GM18873 (cell line): ENCODE results near the gene PAX2.

ENCODE experiments used
- ATAC-seq: cut with Tn5 transposase; IDR thresholded peaks from one replicate; pipeline ENCODE4 v1.9.1; 2021; ENCODE audit warnings: mild to moderate bottlenecking, moderate library complexity, moderate number of reproducible peaks; ENCODE audit not compliant: unreplicated experiment, low FRiP score

PAX2 gene

GRCh38 chr10:100749309-100750217 is 4.2 kb downstream of the PAX2 start:
- no peak for ATAC-seq

- ATAC-seq, result no peak
These were observed 5.2 kb downstream of the PAX2 start for GRCh38 chr10:100750291-100751210.

DNA sequence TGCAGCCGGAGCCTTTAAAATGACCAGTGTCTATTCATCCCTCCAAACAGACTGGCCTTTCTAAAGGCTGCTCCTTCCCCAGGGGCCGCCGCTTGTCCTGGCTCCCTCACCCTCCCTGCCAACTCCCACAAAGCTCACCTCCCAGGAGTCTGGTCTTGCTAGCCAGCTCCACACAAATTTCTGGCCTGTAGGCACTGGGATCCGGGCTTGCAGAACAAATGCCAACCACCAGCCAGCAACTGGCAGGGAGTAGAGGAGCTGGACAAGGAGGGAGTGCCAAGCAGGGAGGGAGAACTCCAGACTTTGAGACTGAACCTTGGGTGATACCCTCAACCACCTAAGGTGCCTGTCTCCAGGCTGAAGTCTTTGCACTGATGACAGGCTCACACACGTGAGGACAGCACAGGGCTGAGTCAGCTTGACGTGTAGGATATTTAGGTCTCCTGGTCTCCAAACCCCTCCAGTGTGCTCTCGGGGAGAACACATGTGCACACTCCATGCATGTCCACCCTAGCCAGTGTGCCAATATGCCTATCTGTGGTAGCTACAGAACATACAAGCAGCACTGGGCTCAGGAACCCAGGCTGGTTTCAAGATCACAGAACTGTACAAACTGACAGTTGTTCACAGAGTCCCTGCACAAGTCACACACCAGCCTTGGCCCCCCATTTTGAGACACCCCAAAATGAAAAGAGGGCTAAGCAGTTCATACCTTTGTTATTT is 6.0 kb downstream of the PAX2 start:
- ATAC-seq, result no peak

- ATAC-seq, result no peak
These were observed 10.4 kb downstream of the PAX2 start for GRCh38 chr10:100755821-100756220.

DNA sequence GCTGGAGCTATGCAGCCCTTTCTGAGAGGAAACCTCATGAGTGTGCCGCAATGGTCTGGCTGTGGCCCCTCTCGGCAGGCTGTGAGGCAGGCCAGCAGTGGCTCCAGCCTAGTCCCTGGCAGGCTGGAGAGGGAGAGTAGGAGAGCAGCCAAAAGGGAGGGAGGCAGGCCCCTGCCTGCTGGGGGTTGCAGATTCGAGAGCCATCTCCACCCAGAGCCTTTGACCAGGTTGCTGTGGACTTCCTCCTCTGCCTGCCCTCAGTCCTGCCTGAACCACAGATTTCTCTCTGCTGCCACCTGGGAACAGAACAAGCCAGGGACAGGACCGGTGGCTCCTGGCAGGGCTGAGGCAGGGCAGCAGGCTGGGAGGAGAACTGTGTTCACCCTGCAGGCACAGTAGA is 13.9 kb downstream of the PAX2 start:
- no peak for ATAC-seq

GRCh38 chr10:100760726-100761125 is 15.3 kb downstream of the PAX2 start:
- ATAC-seq, result no peak

DNA sequence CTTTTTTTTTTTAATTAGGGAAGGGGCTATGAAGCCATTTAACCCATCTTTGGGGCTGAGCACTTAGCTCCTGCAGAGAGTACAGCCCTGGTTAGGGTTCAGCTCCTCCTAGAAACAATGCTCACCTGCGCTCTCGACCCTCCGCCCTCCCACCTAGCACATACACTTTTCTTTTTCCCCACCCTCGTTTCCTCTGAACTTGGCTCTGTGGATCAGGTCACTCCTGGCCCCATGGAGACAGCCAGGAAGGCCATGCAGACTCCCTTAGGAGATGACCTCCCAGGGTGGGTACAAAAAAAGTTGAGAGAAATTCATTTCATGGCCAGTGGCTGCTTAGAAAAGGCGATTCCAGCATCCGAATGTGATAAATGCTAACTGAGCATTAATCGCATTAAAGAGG is 15.8 kb downstream of the PAX2 start:
- ATAC-seq, result no peak

DNA sequence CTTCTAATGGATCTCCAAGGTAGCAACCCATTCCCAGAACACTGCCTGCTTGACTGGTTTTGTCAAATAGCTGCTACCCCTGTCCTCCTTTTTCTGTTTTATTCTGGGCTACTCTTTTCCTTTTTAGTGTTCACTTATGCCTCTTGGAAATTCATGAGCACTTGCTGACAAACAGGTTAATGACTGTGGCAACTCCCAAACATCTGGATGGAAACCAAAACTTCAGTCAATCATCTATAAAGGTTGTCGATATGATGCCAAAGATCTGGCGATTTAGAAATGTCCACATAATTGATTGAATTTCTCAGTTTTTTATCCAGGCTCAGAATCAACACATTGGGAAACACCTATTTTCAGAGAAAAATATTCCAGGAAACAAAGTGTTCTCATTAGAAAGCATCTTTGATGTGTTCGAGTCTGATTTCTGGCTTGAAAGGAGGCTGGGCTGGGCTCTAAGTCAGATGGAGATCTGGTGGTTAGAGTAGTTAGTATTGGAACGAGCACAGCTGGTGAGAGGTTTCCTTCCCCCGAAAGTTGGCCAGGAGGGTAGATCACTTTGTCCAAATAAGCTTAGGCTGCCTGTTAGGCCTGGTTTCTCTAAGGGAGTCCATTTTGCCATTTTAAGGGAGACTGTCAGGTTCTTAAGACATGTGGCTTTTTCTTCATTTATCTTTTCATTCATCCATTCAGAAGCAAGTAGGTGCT is 17.8 kb downstream of the PAX2 start:
- no peak for ATAC-seq

GRCh38 chr10:100766693-100767421 is 21.5 kb downstream of the PAX2 start:
- no peak for ATAC-seq

GRCh38 chr10:100767422-100767775 is 22.0 kb downstream of the PAX2 start:
- no peak for ATAC-seq

DNA sequence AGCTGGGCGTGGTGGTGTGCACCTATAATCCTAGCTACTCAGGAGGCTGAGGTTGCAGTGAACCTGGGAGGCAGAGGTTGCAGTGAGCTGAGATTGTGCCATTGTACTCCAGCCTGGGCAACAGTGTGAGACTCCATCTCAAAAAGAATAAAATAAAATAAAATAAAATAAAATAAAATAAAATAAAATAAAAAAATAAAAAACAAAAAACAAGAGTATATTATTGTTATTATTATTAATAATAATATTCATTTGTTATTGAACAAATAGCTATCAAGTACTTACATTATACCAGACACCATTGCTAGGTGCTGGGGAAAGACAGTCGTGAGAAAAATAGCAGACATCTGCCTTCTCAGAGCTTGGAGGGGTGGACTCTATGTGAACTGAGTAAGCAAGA is 24.1 kb downstream of the PAX2 start:
- ATAC-seq, result no peak

- no peak for ATAC-seq
These were observed 28.3 kb downstream of the PAX2 start for GRCh38 chr10:100773646-100774045.

GRCh38 chr10:100774223-100774622 is 28.8 kb downstream of the PAX2 start:
- no peak for ATAC-seq

DNA sequence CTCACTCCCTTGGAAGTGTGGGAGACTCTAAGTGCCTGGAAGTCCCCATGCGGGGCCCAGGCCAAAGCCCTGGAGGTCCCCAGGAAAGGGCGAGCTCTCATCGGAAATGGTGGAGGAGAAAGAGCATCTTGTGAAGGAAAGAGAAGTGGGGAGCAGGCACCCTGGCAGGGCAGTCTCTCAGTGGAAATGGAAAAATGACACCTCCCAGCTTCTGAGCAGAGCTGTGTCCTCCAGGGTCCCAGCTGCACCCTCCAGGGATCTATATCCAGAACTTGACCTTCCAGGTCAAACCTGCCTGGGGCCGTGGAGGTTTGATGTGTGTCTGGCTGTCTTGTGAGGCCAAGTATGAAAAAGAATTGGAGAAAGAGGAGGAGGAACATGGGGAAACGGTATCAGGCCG is 29.5 kb downstream of the PAX2 start:
- no peak for ATAC-seq

- ATAC-seq, result no peak
These were observed 30.0 kb downstream of the PAX2 start for GRCh38 chr10:100775386-100775785.

DNA sequence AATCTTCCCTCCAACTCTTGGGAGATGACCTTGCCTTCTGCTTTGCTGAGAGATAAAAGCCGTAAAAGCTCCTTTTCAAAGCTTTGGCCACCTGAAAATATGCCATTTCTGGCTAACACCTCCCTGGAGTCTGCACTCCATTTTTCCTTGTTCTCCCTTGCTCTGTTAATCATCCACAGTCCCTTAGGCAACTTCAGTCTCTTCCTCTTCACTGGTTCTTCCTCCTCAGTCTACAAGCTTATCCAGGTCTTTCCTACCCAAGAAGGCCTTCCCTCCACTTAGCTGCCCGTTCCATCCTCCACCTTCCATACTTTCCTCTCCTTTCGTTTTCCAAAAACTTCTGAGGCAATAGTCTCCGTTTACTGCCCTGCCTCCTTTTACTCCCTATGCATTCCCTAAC is 30.5 kb downstream of the PAX2 start:
- ATAC-seq, result no peak

- no peak for ATAC-seq
These were observed 31.3 kb downstream of the PAX2 start for GRCh38 chr10:100776671-100777070.

- ATAC-seq, result no peak
These were observed 33.9 kb downstream of the PAX2 start for GRCh38 chr10:100779329-100779728.

- no peak for ATAC-seq
These were observed 34.9 kb downstream of the PAX2 start for GRCh38 chr10:100780324-100780723.
